Sigmoid colon (tissue), 4 donors: ENCODE data around the gene ABCB8.

Experiments
- POLR2AphosphoS5 ChIP-seq, 4 donors: sonication (generic); formaldehyde crosslinking; IDR thresholded peaks; one replicate each; pipeline ENCODE4 v1.6.1; 2017; ENCODE audit warnings: antibody characterized with exemption in 4 of 4
- TF ChIP-seq, protein P1 (sequence below), 4 experiments: fragments of 450-650 bp in 3 of 4; fragments of 200-600 bp in 1 of 4; IDR thresholded peaks; one replicate each; pipeline ENCODE4 v1.5.1; 2016 to 2019; ENCODE audit warnings: antibody characterized with exemption in 4 of 4, mild to moderate bottlenecking in 3 of 4, moderate library complexity in 2 of 4

DNA sequence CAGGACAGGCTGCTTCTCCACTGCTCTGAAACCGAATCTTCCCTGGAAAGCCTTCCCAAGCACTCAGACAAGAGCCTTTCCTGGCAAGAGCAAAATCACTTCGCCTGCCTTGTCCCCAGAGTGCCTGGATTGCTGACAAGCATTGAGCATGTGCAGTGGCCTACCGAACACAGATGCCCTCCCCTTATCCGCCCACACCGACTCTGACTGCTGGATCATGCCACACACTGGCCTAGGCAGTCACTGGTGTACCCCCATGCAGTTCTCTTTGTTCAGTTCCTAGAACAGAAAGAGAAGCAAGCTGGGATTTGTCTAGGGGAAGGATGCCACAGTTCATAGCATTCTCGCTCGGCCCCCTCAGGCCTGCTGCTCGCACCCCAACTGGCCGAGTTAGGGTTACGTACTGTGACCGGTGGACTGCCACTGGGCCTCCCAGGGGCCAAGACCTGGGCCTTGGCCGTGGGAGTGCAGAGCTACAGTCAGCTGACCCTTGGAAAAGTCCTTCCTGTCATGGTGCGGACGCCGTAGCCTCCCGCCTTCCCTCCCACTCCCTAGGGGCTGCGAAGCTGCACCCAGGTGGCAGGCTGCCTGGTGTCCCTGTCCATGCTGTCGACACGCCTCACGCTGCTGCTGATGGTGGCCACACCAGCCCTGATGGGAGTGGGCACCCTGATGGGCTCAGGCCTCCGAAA, 6.9 kb downstream of the ABCB8 start:
- TF ChIP-seq, protein P1, sequence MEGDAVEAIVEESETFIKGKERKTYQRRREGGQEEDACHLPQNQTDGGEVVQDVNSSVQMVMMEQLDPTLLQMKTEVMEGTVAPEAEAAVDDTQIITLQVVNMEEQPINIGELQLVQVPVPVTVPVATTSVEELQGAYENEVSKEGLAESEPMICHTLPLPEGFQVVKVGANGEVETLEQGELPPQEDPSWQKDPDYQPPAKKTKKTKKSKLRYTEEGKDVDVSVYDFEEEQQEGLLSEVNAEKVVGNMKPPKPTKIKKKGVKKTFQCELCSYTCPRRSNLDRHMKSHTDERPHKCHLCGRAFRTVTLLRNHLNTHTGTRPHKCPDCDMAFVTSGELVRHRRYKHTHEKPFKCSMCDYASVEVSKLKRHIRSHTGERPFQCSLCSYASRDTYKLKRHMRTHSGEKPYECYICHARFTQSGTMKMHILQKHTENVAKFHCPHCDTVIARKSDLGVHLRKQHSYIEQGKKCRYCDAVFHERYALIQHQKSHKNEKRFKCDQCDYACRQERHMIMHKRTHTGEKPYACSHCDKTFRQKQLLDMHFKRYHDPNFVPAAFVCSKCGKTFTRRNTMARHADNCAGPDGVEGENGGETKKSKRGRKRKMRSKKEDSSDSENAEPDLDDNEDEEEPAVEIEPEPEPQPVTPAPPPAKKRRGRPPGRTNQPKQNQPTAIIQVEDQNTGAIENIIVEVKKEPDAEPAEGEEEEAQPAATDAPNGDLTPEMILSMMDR (IDR thresholded peaks at IDR 0.05): no peak
- no peak for TF ChIP-seq POLR2AphosphoS5 (IDR thresholded peaks at IDR 0.05)
